DND-41 (cell line): ENCODE data around the gene PTK6.

Experiments
- ATAC-seq: fragments of 200-7000 bp; cut with Tn5 transposase; 3 replicates; pipeline ENCODE4 v1.9.1; 2021; ENCODE audit warnings: low read depth; ENCODE audit not compliant: insufficient read depth
- DNase-seq: peaks from one replicate; pipeline ENCODE4 v3.0.0-alpha.2; 2020
- H2AFZ ChIP-seq: 2 replicates; pipeline ENCODE4 v1.6.0; 2012; ENCODE audit warnings: low read depth, low read length
- H3K27ac ChIP-seq: 2 replicates; pipeline ENCODE4 v1.5.1; 2012; ENCODE audit warnings: low read length, inconsistent platforms
- H3K27me3 ChIP-seq: fragments of 200-600 bp; sonication (generic); 2 replicates; pipeline ENCODE4 v1.6.0; 2012; ENCODE audit warnings: low read length, mild to moderate bottlenecking, inconsistent platforms; ENCODE audit not compliant: insufficient read depth, poor library complexity
- H3K36me3 ChIP-seq: 2 replicates; pipeline ENCODE4 v1.5.1; 2012; ENCODE audit warnings: low read length, inconsistent platforms; ENCODE audit not compliant: insufficient read depth
- H3K4me1 ChIP-seq: 2 replicates; pipeline ENCODE4 v1.5.1; 2012; ENCODE audit warnings: mild to moderate bottlenecking, low read length; ENCODE audit not compliant: insufficient read depth
- H3K4me2 ChIP-seq: 2 replicates; pipeline ENCODE4 v1.6.0; 2012; ENCODE audit warnings: mild to moderate bottlenecking, moderate library complexity, low read length, inconsistent platforms; ENCODE audit not compliant: insufficient read depth
- H3K4me3 ChIP-seq, 2 experiments: fragments of 200-600 bp in 1 of 2; shearing (Covaris generic) in 1 of 2; 2 replicates each; pipeline ENCODE4 v1.5.1; 2012 to 2016; ENCODE audit warnings: inconsistent platforms in 2 of 2, low read length in 2 of 2, mild to moderate bottlenecking in 2 of 2, low read depth in 1 of 2, moderate library complexity in 1 of 2
- H3K79me2 ChIP-seq: 2 replicates; pipeline ENCODE4 v1.6.0; 2012; ENCODE audit warnings: low read length, inconsistent platforms; ENCODE audit not compliant: insufficient read depth
- H3K9ac ChIP-seq: 2 replicates; pipeline ENCODE4 v1.6.0; 2012; ENCODE audit warnings: low read depth, mild to moderate bottlenecking, inconsistent platforms, low read length, moderate library complexity
- H3K9me3 ChIP-seq: 2 replicates; pipeline ENCODE4 v1.5.1; 2012; ENCODE audit warnings: low read length, moderate library complexity, mild to moderate bottlenecking, inconsistent platforms; ENCODE audit not compliant: insufficient read depth, severe bottlenecking
- H4K20me1 ChIP-seq: 2 replicates; pipeline ENCODE4 v1.6.0; 2012; ENCODE audit warnings: low read length; ENCODE audit not compliant: insufficient read depth
- EZH2 ChIP-seq: IDR thresholded peaks from 3 replicates; pipeline ENCODE4 v1.6.1; 2012; ENCODE audit warnings: borderline replicate concordance, low read depth, mild to moderate bottlenecking, moderate library complexity, low read length, inconsistent platforms; ENCODE audit not compliant: severe bottlenecking
- TF ChIP-seq, protein P1 (sequence below): IDR thresholded peaks from 2 replicates; pipeline ENCODE4 v1.5.1; 2012; ENCODE audit warnings: borderline replicate concordance, low read length, moderate library complexity, mild to moderate bottlenecking; ENCODE audit not compliant: poor library complexity, severe bottlenecking; ENCODE audit errors: extremely low read depth

Gene PTK6

DNA sequence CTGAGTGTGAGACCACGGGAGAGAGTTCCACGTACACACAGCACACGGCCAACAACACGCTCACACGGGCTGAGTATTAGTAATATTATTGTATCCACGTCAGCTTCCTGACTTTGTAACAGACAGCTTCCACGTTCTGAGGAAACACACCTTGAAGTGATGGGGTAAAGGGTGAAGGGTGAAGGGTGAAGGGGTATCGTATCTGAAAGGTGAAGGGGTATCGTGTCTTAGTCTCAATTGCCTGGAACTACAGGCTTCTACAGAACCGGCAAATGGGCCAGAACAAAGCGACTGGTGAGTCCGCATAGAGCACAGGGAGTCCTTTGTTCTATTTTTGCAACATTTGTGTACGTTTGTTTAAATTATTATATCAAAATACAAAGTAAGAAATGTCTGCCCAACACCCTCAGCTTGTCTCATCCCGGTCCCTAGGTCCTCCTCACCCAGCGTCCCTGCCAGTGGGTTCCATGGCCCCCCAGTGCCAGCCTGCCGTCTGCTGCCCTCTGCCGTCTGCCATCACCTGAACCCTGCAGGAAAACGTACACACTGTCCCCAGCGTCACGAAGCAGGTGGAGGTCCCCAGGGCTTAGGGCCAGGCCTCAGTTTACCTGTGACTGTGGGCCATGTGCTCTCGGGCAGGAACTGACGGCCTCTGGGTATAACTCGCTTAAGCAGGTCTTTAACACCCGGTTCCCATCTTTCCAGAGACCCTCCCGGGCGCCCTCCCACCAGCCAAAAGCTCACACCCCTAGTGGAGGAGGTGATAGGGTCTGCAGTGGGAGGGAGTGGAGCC, 41.2 kb upstream of the PTK6 start:
- no peak overlapping the region for H2AFZ ChIP-seq
- H3K27ac ChIP-seq, result no peak overlapping the region
- peaks cover 11% of the 10 kb centered on the region for H3K4me1 ChIP-seq
- no peak overlapping the region for H3K9ac ChIP-seq
- H3K79me2 ChIP-seq, result no peaks in the 10 kb centered on the region; the same call in 1 of the 2 replicates
- no peaks in the 10 kb centered on the region for H3K9me3 ChIP-seq
- no peak overlapping the region for H3K4me2 ChIP-seq
- H3K4me3 ChIP-seq, result no peak overlapping the region
- TF ChIP-seq EZH2, result no peak
- TF ChIP-seq, protein P1, sequence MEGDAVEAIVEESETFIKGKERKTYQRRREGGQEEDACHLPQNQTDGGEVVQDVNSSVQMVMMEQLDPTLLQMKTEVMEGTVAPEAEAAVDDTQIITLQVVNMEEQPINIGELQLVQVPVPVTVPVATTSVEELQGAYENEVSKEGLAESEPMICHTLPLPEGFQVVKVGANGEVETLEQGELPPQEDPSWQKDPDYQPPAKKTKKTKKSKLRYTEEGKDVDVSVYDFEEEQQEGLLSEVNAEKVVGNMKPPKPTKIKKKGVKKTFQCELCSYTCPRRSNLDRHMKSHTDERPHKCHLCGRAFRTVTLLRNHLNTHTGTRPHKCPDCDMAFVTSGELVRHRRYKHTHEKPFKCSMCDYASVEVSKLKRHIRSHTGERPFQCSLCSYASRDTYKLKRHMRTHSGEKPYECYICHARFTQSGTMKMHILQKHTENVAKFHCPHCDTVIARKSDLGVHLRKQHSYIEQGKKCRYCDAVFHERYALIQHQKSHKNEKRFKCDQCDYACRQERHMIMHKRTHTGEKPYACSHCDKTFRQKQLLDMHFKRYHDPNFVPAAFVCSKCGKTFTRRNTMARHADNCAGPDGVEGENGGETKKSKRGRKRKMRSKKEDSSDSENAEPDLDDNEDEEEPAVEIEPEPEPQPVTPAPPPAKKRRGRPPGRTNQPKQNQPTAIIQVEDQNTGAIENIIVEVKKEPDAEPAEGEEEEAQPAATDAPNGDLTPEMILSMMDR, result peak; percentile 50
- no peaks in the 10 kb centered on the region for H3K27me3 ChIP-seq
- H3K36me3 ChIP-seq, result no peaks in the 10 kb centered on the region
- ATAC-seq (no peak), DNase-seq (peak; percentile 27)
- H4K20me1 ChIP-seq, result peaks cover 5% of the 10 kb centered on the region; the same call in 1 of the 2 replicates

DNA sequence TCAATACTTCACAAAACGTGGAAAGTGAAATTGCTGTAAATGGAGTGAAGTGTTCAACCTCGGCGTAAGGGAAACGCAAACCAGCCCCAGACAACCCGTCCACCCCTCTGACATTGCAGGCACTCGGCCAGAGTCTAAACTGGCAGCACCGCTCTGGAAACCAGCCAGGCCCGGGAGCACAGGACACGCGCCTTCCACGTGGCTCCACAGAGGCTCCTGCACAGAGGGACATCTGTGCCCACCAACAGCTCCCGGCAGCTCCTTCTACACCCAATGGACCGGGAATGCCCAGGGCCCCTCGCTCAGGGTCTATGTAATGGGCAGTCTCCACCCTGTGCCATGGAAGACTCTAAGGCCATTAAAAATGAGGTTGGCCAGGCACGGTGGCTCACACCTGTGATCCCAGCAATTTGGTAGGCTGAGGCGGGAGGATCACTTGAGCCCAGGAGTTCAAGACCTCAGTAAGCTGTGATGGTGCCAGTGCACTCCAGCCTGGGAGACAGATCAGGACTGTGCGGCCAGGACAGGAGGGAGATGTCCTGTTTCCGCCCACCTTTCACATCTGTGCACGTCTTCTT, 40.2 kb upstream of the PTK6 start:
- no peak for TF ChIP-seq EZH2
- TF ChIP-seq, protein P1, result no peak
- no peaks in the 10 kb centered on the region for H3K9me3 ChIP-seq
- H3K9ac ChIP-seq, result no peak overlapping the region
- H4K20me1 ChIP-seq, result peaks cover 9% of the 10 kb centered on the region; the same call in 1 of the 2 replicates
- H3K36me3 ChIP-seq, result no peaks in the 10 kb centered on the region
- H3K4me1 ChIP-seq, result peaks cover 16% of the 10 kb centered on the region
- H3K79me2 ChIP-seq, result no peaks in the 10 kb centered on the region; the same call in 1 of the 2 replicates
- no peak overlapping the region for H3K4me3 ChIP-seq
- no peaks in the 10 kb centered on the region for H3K27me3 ChIP-seq
- no peak overlapping the region for H3K27ac ChIP-seq
- H2AFZ ChIP-seq, result no peak overlapping the region
- DNase-seq (no peak), ATAC-seq (no peak)
- no peak overlapping the region for H3K4me2 ChIP-seq

DNA sequence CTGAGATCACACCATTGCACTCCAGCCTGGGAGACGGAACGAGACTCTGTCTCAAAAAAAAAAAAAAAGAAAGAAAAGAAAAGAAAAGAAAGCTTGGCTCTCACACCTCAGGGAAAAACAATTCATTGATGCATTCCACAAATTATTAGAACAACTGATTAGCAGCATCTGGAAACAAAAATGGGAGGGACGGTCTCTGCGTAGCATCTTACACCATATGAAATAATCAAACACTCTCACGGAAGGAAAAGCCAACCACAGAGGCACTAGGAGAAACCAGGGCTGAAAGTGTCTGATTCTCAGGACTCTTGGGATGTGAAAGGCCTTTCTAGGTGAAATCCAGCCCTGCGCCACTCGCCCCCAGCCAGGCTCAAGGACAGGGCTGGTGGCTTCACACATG, 39.1 kb upstream of the PTK6 start:
- Histone ChIP-seq H3K9me3 (no peaks in the 10 kb centered on the region), H3K4me1 (peaks cover 16% of the 10 kb centered on the region), H4K20me1 (peaks cover 9% of the 10 kb centered on the region; the same call in 1 of the 2 replicates), H3K4me3 (no peak overlapping the region), H3K36me3 (no peaks in the 10 kb centered on the region), H3K4me2 (no peak overlapping the region), H3K9ac (no peak overlapping the region), H3K27me3 (no peaks in the 10 kb centered on the region), H3K79me2 (no peaks in the 10 kb centered on the region; the same call in 1 of the 2 replicates), H3K27ac (no peak overlapping the region), H2AFZ (no peak overlapping the region)
- ATAC-seq (no peak), DNase-seq (no peak)
- TF ChIP-seq, protein P1, result no peak
- TF ChIP-seq EZH2, result no peak
